ENCODE measurements around the gene COX19.

COX19 gene

GRCh38 chr7:988426-988911, 13.1 kb upstream of the COX19 start:
- Mint-ChIP-seq H3K9me3 (no peaks in the 10 kb centered on the region), H3K4me3 (no peak overlapping the region), H3K4me1 (peaks cover 22% of the 10 kb centered on the region), H3K27ac (no peak overlapping the region), H3K27me3 (peaks cover 32% of the 10 kb centered on the region)
- no peak for ATAC-seq
- DNase-seq = no peak

- H3K4me1 Mint-ChIP-seq = peaks cover 17% of the 10 kb centered on the region
- H3K4me3 Mint-ChIP-seq = no peak overlapping the region
- no peak for DNase-seq
- H3K9me3 Mint-ChIP-seq = no peaks in the 10 kb centered on the region
- no peak for ATAC-seq
- no peak overlapping the region for H3K27ac Mint-ChIP-seq
- peaks cover 32% of the 10 kb centered on the region for H3K27me3 Mint-ChIP-seq
These were observed 12.6 kb upstream of the COX19 start for GRCh38 chr7:987909-988308.

- ATAC-seq = peak; percentile 8
- peaks cover 32% of the 10 kb centered on the region for H3K27me3 Mint-ChIP-seq
- no peak overlapping the region for H3K27ac Mint-ChIP-seq
These were observed 11.7 kb upstream of the COX19 start for GRCh38 chr7:986766-987751.

GRCh38 chr7:985915-986741, 10.8 kb upstream of the COX19 start:
- Mint-ChIP-seq H3K4me1 (peaks cover 14% of the 10 kb centered on the region), H3K4me3 (no peak overlapping the region), H3K27me3 (peaks cover 32% of the 10 kb centered on the region), H3K27ac (no peak overlapping the region), H3K9me3 (no peaks in the 10 kb centered on the region)
- ATAC-seq (no peak), DNase-seq (no peak)

More at GRCh38 chr7:986766-987751, 11.7 kb upstream of the COX19 start:
- no peak for DNase-seq
- no peak overlapping the region for H3K4me3 Mint-ChIP-seq
- no peaks in the 10 kb centered on the region for H3K9me3 Mint-ChIP-seq
- peaks cover 14% of the 10 kb centered on the region for H3K4me1 Mint-ChIP-seq

- no peak for ATAC-seq
- peaks cover 32% of the 10 kb centered on the region for H3K27me3 Mint-ChIP-seq
- H3K27ac Mint-ChIP-seq = no peak overlapping the region
- H3K4me1 Mint-ChIP-seq = peaks cover 14% of the 10 kb centered on the region
- no peaks in the 10 kb centered on the region for H3K9me3 Mint-ChIP-seq
- no peak overlapping the region for H3K4me3 Mint-ChIP-seq
- DNase-seq = no peak
These were observed 9.7 kb upstream of the COX19 start for GRCh38 chr7:985127-985416.

- no peak for ATAC-seq
- Mint-ChIP-seq H3K27me3 (peaks cover 32% of the 10 kb centered on the region), H3K9me3 (no peaks in the 10 kb centered on the region), H3K4me1 (peaks cover 14% of the 10 kb centered on the region), H3K4me3 (no peak overlapping the region), H3K27ac (no peak overlapping the region)
- no peak for DNase-seq
These were observed 9.2 kb upstream of the COX19 start for GRCh38 chr7:984361-985126.

- Mint-ChIP-seq H3K27ac (no peak overlapping the region), H3K9me3 (no peaks in the 10 kb centered on the region), H3K4me3 (no peak overlapping the region), H3K4me1 (peaks cover 14% of the 10 kb centered on the region), H3K27me3 (peaks cover 32% of the 10 kb centered on the region)
- DNase-seq (no peak), ATAC-seq (no peak)
These were observed 8.3 kb upstream of the COX19 start for GRCh38 chr7:983616-984071.

GRCh38 chr7:983004-983615, 7.8 kb upstream of the COX19 start, which contains the start of gene CYP2W1:
CYP2W1 (plus strand) TSS chr7:983181; CDS start chr7:983212, 31 bp downstream.
- DNase-seq = no peak
- Mint-ChIP-seq H3K9me3 (no peaks in the 10 kb centered on the region), H3K4me3 (no peak within 1 kb of the TSS), H3K4me1 (peaks cover 14% of the 10 kb centered on the region), H3K27me3 (peaks cover 30% of the 10 kb centered on the region), H3K27ac (no peak within 1 kb of the TSS)
- peak; percentile 16 for ATAC-seq

GRCh38 chr7:982511-983003, 7.2 kb upstream of the COX19 start:
- ATAC-seq = no peak
- Mint-ChIP-seq H3K27ac (no peak overlapping the region), H3K4me1 (peaks cover 14% of the 10 kb centered on the region)

GRCh38 chr7:981793-982510, 6.6 kb upstream of the COX19 start:
- no peak for ATAC-seq
- no peak overlapping the region for H3K4me3 Mint-ChIP-seq
- no peak for DNase-seq
- H3K27me3 Mint-ChIP-seq = peaks cover 20% of the 10 kb centered on the region
- peaks cover 14% of the 10 kb centered on the region for H3K4me1 Mint-ChIP-seq
- no peaks in the 10 kb centered on the region for H3K9me3 Mint-ChIP-seq
- no peak overlapping the region for H3K27ac Mint-ChIP-seq

More at GRCh38 chr7:982511-983003, 7.2 kb upstream of the COX19 start:
- Mint-ChIP-seq H3K27me3 (peaks cover 24% of the 10 kb centered on the region), H3K9me3 (no peaks in the 10 kb centered on the region), H3K4me3 (no peak overlapping the region)
- no peak for DNase-seq

GRCh38 chr7:979886-980571, 4.7 kb upstream of the COX19 start:
- H3K27ac Mint-ChIP-seq = no peak overlapping the region
- ATAC-seq (no peak), DNase-seq (no peak)
- peaks cover under 1% of the 10 kb centered on the region for H3K27me3 Mint-ChIP-seq
- H3K4me3 Mint-ChIP-seq = no peak overlapping the region
- H3K9me3 Mint-ChIP-seq = no peaks in the 10 kb centered on the region
- no peaks in the 10 kb centered on the region for H3K4me1 Mint-ChIP-seq

- DNase-seq = no peak
- Mint-ChIP-seq H3K4me1 (no peaks in the 10 kb centered on the region), H3K27ac (peak overlapping the region in 1 of 2 donors; percentile 78), H3K27me3 (no peaks in the 10 kb centered on the region), H3K4me3 (no peak overlapping the region), H3K9me3 (no peaks in the 10 kb centered on the region)
- no peak for ATAC-seq
These were observed 3.8 kb upstream of the COX19 start for GRCh38 chr7:979151-979550.

- DNase-seq (no peak), ATAC-seq (no peak)
- no peaks in the 10 kb centered on the region for H3K9me3 Mint-ChIP-seq
- H3K4me3 Mint-ChIP-seq = no peak overlapping the region
- H3K27ac Mint-ChIP-seq = no peak overlapping the region
- peaks cover 1% of the 10 kb centered on the region for H3K4me1 Mint-ChIP-seq
- no peaks in the 10 kb centered on the region for H3K27me3 Mint-ChIP-seq
These were observed 3.2 kb upstream of the COX19 start for GRCh38 chr7:978416-979091.
